Ishikawa (cell line): ENCODE data around the gene GRIN2A.

Source experiments
- CEBPB ChIP-seq: IDR thresholded peaks from 2 replicates; pipeline ENCODE4 v1.6.1; 2012
- CREB1 ChIP-seq: IDR thresholded peaks from 2 replicates; pipeline ENCODE4 v1.6.1; 2012; ENCODE audit warnings: low read depth
- EGR1 ChIP-seq: IDR thresholded peaks from 2 replicates; pipeline ENCODE4 v1.6.1; 2012
- EP300 ChIP-seq: IDR thresholded peaks from 2 replicates; pipeline ENCODE4 v1.6.1; 2012; ENCODE audit warnings: borderline replicate concordance
- FOXM1 ChIP-seq: IDR thresholded peaks from 2 replicates; pipeline ENCODE4 v1.6.1; 2012; ENCODE audit warnings: low read depth, borderline replicate concordance
- MAX ChIP-seq: IDR thresholded peaks from 2 replicates; pipeline ENCODE4 v1.6.1; 2012
- NFIC ChIP-seq: IDR thresholded peaks from 2 replicates; pipeline ENCODE4 v1.6.1; 2012
- RAD21 ChIP-seq: IDR thresholded peaks from 2 replicates; pipeline ENCODE4 v1.6.1; 2012; ENCODE audit warnings: low read depth
- REST ChIP-seq: IDR thresholded peaks from 2 replicates; pipeline ENCODE4 v1.6.1; 2012; ENCODE audit warnings: low read depth, mild to moderate bottlenecking
- TAF1 ChIP-seq: IDR thresholded peaks from 2 replicates; pipeline ENCODE4 v1.6.1; 2012; ENCODE audit warnings: low read depth, mild to moderate bottlenecking
- TCF12 ChIP-seq: IDR thresholded peaks from 2 replicates; pipeline ENCODE4 v1.6.1; 2012; ENCODE audit warnings: low read depth
- TEAD4 ChIP-seq: IDR thresholded peaks from 2 replicates; pipeline ENCODE4 v1.6.1; 2012
- USF1 ChIP-seq: IDR thresholded peaks from 2 replicates; pipeline ENCODE4 v1.6.1; 2012
- YY1 ChIP-seq: IDR thresholded peaks from 2 replicates; pipeline ENCODE4 v1.6.1; 2012; ENCODE audit warnings: low read depth
- ZBTB7A ChIP-seq: IDR thresholded peaks from 2 replicates; pipeline ENCODE4 v1.6.1; 2012; ENCODE audit warnings: low read depth

Gene GRIN2A

GRCh38 chr16:9827062-9827752 lies 355.0 kb downstream of the GRIN2A start:
- TF ChIP-seq RAD21 (no peak), NFIC (no peak), YY1 (no peak), TEAD4 (no peak), REST (no peak), EGR1 (no peak), FOXM1 (no peak), CEBPB (no peak), USF1 (no peak), MAX (no peak), EP300 (no peak), CREB1 (no peak), ZBTB7A (no peak), TCF12 (no peak)

GRCh38 chr16:9826656-9827055 lies 355.6 kb downstream of the GRIN2A start:
- TF ChIP-seq TAF1 (no peak), CEBPB (no peak), TCF12 (no peak), EP300 (no peak), FOXM1 (no peak), EGR1 (no peak)

- no peak for TF ChIP-seq REST
- no peak for TF ChIP-seq RAD21
- no peak for TF ChIP-seq CREB1
- no peak for TF ChIP-seq TAF1
- TF ChIP-seq EP300 = no peak
- no peak for TF ChIP-seq ZBTB7A
- no peak for TF ChIP-seq YY1
- no peak for TF ChIP-seq NFIC
- TF ChIP-seq USF1 = no peak
- no peak for TF ChIP-seq FOXM1
- no peak for TF ChIP-seq CEBPB
- no peak for TF ChIP-seq TCF12
Measured at GRCh38 chr16:9824200-9825068, 357.8 kb downstream of the GRIN2A start.

GRCh38 chr16:9823510-9823909 lies 358.7 kb downstream of the GRIN2A start:
- TF ChIP-seq RAD21 (no peak), NFIC (no peak), TEAD4 (no peak)

GRCh38 chr16:9821970-9822369 lies 360.3 kb downstream of the GRIN2A start:
- no peak for TF ChIP-seq ZBTB7A
- no peak for TF ChIP-seq REST
- no peak for TF ChIP-seq USF1
- TF ChIP-seq MAX = no peak
- no peak for TF ChIP-seq TCF12
- no peak for TF ChIP-seq TEAD4
- TF ChIP-seq FOXM1 = no peak
- no peak for TF ChIP-seq CEBPB
- no peak for TF ChIP-seq RAD21
- no peak for TF ChIP-seq NFIC
- no peak for TF ChIP-seq YY1
- TF ChIP-seq CREB1 = no peak
- TF ChIP-seq EP300 = no peak
- TF ChIP-seq EGR1 = no peak
- no peak for TF ChIP-seq TAF1
